Lower leg skin (tissue), 4 donors: ENCODE data around the gene SPPL3. TPM values are rescaled to one million over a fixed set of nuclear protein-coding genes. Genes with fewer than 3 reads are reported as not detected.

Source experiments
- DNase-seq, 2 donors: peaks; one replicate each; pipeline ENCODE4 v3.0.0-alpha.2; 2019; ENCODE audit warnings: low spot score in 2 of 2
- H3K4me3 ChIP-seq: fragments of 200-600 bp; sonication (generic); 2 replicates; pipeline ENCODE4 v1.5.1; 2017; ENCODE audit warnings: mild to moderate bottlenecking, low read depth; ENCODE audit not compliant: poor library complexity, severe bottlenecking
- POLR2A ChIP-seq, 2 donors: fragments of 450-650 bp; IDR thresholded peaks; one replicate each; pipeline ENCODE4 v1.6.1; 2016 to 2017; ENCODE audit warnings: antibody characterized with exemption in 2 of 2, mild to moderate bottlenecking in 1 of 2, moderate library complexity in 1 of 2
- WGBS, 2 donors: methylation state at CpG; one replicate each; pipeline ENCODE4 v1.1.5; 2018; 5-methylcytosine and 5-hydroxymethylcytosine counted together
- intact Hi-C: fragments of 100-400 bp; cut with DNase I; formaldehyde crosslinking; loops from one replicate; pipeline ENCODE4 v1.15.0; 2023; ENCODE audit warnings: low total_unique reads
- total RNA-seq, 4 donors: library from RNA; depleted of rRNA; stranded (reverse); fragments of >200 nt; gene quantifications; one replicate each; pipeline ENCODE4 v1.1.0, GENCODE V29; 2016
- TF ChIP-seq, protein P1 (sequence below), 3 donors: fragments of 450-650 bp; IDR thresholded peaks; one replicate each; pipeline ENCODE4 v1.5.1; 2016; ENCODE audit warnings: antibody characterized with exemption in 3 of 3, mild to moderate bottlenecking in 3 of 3, moderate library complexity in 2 of 3

SPPL3 gene
- total RNA-seq, 4 donors from 2014 or later = 47.3 to 59.0 (median 52.4) TPM

DNA sequence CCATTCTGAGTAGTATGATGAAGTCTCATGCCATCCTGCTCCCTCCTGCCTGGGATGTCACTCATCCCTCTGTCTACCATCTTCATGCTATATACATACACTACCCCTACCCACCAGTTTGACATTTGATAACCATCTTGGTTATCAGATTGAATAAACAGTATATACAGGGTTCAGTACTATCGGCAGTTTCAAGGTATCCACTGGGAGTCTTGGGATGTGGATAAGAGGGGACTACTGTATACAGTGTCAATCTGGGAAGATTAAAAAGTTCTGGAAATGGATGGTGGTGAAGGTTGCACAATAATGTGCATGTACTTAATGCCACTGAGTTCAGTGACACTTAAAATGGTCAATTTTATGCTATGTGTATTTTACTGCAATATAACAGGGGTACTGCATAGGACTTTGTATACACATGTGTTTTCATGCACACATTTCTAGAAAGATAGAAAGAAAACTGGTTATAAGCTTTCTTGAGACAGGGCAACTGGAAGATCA is 22.1 kb downstream of the SPPL3 start:
- WGBS, 2 donors = 91 to 97% methylated on average over 1 of the region's 1 CpG
- H3K4me3 ChIP-seq = no peak overlapping the region
- DNase-seq = no peak
- intact Hi-C loops = no loop called here
- TF ChIP-seq, protein P1, sequence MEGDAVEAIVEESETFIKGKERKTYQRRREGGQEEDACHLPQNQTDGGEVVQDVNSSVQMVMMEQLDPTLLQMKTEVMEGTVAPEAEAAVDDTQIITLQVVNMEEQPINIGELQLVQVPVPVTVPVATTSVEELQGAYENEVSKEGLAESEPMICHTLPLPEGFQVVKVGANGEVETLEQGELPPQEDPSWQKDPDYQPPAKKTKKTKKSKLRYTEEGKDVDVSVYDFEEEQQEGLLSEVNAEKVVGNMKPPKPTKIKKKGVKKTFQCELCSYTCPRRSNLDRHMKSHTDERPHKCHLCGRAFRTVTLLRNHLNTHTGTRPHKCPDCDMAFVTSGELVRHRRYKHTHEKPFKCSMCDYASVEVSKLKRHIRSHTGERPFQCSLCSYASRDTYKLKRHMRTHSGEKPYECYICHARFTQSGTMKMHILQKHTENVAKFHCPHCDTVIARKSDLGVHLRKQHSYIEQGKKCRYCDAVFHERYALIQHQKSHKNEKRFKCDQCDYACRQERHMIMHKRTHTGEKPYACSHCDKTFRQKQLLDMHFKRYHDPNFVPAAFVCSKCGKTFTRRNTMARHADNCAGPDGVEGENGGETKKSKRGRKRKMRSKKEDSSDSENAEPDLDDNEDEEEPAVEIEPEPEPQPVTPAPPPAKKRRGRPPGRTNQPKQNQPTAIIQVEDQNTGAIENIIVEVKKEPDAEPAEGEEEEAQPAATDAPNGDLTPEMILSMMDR (IDR thresholded peaks at IDR 0.05) = no peak
- TF ChIP-seq POLR2A (IDR thresholded peaks at IDR 0.05) = no peak

DNA sequence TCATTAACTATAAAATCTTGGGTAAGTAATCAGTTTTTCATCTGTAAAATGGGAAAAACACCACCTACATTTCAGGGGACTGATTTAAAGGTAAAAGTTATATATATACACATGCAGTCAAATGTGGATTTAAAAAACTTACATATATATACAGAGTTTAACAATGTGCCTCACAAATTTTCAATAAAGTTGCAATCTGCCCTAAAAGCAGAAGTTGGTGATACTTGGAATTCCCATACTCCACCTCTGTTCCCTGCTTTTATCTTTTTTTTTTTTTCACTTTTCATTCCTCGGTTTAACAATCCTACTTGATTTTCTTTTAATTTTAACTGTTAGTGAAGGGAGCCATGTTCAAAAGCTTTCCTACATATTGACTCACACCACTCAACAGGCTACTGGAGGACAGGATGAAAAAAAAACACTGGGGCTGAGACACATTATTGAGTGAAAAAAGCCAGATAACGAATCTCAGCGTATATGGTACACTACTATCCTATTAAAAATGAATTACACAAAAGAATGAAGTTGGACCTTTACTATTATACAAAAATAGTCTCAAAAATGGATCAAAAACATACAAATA is 24.3 kb downstream of the SPPL3 start:
- DNase-seq = no peak
- intact Hi-C loops = no loop called here
- 88 to 96% methylated on average over 3 of the region's 3 CpGs for WGBS, 2 donors

DNA sequence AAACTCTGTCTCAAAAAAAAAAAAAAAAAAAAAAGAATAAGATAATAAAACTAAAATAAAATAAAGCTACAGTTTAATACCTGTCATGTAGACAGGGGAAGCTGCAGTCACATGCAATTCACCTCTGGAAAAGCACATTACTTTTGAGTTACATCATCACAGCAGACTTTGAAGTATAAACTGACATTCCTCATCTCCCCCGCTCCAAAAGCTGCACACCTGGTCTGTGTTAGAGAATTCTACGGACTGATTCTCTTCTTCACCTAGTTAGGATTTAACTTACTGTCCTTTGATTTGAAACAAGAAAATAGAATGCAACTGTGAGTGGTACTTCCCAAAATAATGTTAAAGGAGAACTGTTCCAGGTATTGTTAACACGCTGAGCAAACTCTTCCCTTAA is 25.1 kb downstream of the SPPL3 start:
- TF ChIP-seq, protein P1 (IDR thresholded peaks at IDR 0.05) = no peak
- WGBS, 2 donors = 51 to 55% methylated on average over 3 of the region's 3 CpGs
- no peak for DNase-seq
- no peak overlapping the region for H3K4me3 ChIP-seq
- intact Hi-C loops = no loop called here

More for the DNA sequence above, 24.3 kb downstream of the SPPL3 start:
- TF ChIP-seq, protein P1 (IDR thresholded peaks at IDR 0.05) = no peak
- TF ChIP-seq POLR2A (IDR thresholded peaks at IDR 0.05) = no peak
- no peak overlapping the region for H3K4me3 ChIP-seq

DNA sequence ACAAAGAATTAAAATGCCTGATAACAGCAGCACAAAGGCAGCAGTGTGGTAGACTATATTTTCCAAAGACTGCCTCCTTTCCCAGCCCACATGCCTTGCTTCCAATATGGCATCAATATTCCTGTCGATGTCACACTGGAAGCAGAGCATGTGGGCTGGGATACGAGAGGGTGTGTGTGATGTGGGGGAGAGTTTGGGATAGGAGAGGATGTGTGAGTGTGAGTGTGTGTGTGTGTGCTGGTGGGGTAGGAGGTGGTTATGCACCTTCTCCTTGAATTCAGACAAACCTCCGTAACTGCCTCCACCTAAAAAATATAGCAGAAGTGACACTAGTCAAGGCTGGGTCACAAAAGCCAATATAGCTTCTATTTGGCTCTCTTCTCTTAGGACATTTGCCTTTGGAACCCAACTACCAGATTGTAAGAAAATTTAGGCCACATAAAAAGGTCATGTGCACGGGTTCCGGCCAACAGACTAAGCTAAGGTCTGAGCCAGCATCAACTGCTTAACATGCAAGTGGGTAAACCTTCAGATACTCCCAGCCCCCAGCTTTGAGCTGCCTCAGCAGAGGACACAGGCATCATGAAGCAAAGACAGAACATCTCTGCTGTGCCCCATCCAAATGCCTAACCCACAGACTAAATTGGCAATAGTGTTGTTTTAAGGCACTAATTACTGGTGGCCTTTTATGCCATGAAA is 29.5 kb downstream of the SPPL3 start:
- TF ChIP-seq, protein P1 (IDR thresholded peaks at IDR 0.05) = no peak
- TF ChIP-seq POLR2A (IDR thresholded peaks at IDR 0.05) = no peak
- no peak overlapping the region for H3K4me3 ChIP-seq
- intact Hi-C loops = no loop called here
- no peak for DNase-seq
- WGBS, 2 donors = 75 to 84% methylated on average over 5 of the region's 5 CpGs

DNA sequence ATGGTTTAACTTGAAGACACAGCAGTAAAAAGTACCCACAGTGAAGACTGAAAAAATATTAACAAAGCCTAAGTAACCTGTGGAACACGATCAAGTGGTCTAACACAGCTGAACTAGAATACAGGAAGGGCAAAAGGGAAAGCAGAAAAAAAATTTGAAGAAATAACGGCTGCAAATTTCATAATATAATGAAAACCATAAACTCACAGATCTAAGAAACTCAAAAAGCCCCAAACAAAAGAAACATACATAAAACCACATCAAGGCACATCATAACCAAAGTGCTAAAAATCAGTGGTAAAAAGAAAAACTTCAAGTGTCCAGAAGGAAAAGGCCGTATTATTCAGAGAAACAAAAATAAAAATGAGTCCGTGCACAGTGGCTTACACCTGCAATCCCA is 30.9 kb downstream of the SPPL3 start:
- no peak overlapping the region for H3K4me3 ChIP-seq
- WGBS, 2 donors = 77 to 80% methylated on average over 4 of the region's 4 CpGs
- no peak for DNase-seq
- intact Hi-C loops = no loop called here
- TF ChIP-seq, protein P1 (IDR thresholded peaks at IDR 0.05) = no peak
- TF ChIP-seq POLR2A (IDR thresholded peaks at IDR 0.05) = no peak
